GM19324 (cell line): ENCODE data around the gene FGD6.
A peak's percentile ranks its signal among the peaks of the same experiment; 100 is the strongest.
"Not testable (repeated sequence)": the region's sequence is repeated elsewhere in the genome, so short reads cannot be mapped to it uniquely, and the experiment has no call there.

Source experiments
- ATAC-seq: cut with Tn5 transposase; IDR thresholded peaks from one replicate; pipeline ENCODE4 v1.9.1; 2021; ENCODE audit warnings: mild to moderate bottlenecking, moderate library complexity; ENCODE audit not compliant: unreplicated experiment, low FRiP score

The FGD6 gene

GRCh38 chr12:95235621-95236020 lies 18.4 kb upstream of the FGD6 start:
- not testable (repeated sequence) for ATAC-seq

- ATAC-seq, result not testable (repeated sequence)
Measured at GRCh38 chr12:95234187-95234586, 16.9 kb upstream of the FGD6 start.

- ATAC-seq, result no peak
Measured at GRCh38 chr12:95231190-95231589, 13.9 kb upstream of the FGD6 start.

GRCh38 chr12:95230313-95230712 lies 13.0 kb upstream of the FGD6 start:
- ATAC-seq, result no peak

- ATAC-seq, result no peak
Measured at GRCh38 chr12:95229636-95230035, 12.4 kb upstream of the FGD6 start.

GRCh38 chr12:95228617-95229016 lies 11.3 kb upstream of the FGD6 start:
- ATAC-seq, result no peak

- ATAC-seq, result no peak
Measured at GRCh38 chr12:95227818-95228356, 10.6 kb upstream of the FGD6 start.

GRCh38 chr12:95225645-95226212 lies 8.5 kb upstream of the FGD6 start:
- no peak for ATAC-seq

- no peak for ATAC-seq
Measured at GRCh38 chr12:95224202-95225170, 7.2 kb upstream of the FGD6 start.

- no peak for ATAC-seq
Measured at GRCh38 chr12:95220726-95221125, 3.5 kb upstream of the FGD6 start.

- no peak for ATAC-seq
Measured at GRCh38 chr12:95220190-95220589, 2.9 kb upstream of the FGD6 start.

GRCh38 chr12:95218150-95219133 lies 1.2 kb upstream of the FGD6 start:
- no peak for ATAC-seq

- peak; percentile 29 for ATAC-seq
Measured at GRCh38 chr12:95216711-95217376, 423 bp downstream of the FGD6 start.

GRCh38 chr12:95215949-95216348 lies 1.3 kb downstream of the FGD6 start:
- ATAC-seq, result no peak

GRCh38 chr12:95214466-95214865 lies 2.8 kb downstream of the FGD6 start:
- ATAC-seq, result no peak

GRCh38 chr12:95213928-95214327 lies 3.3 kb downstream of the FGD6 start:
- ATAC-seq, result no peak

- ATAC-seq, result no peak
Measured at GRCh38 chr12:95213119-95213518, 4.1 kb downstream of the FGD6 start.

- ATAC-seq, result no peak
Measured at GRCh38 chr12:95212586-95212985, 4.7 kb downstream of the FGD6 start.

- no peak for ATAC-seq
Measured at GRCh38 chr12:95208678-95209077, 8.6 kb downstream of the FGD6 start.

- no peak for ATAC-seq
Measured at GRCh38 chr12:95207407-95207806, 9.9 kb downstream of the FGD6 start.
